ENCODE results near the gene FIGNL2.

GRCh38 chr12:51848841-51849735, 570 bp upstream of the FIGNL2 start:
- TF ChIP-seq CTCF (IDR thresholded peaks at IDR 0.05) (no peak), POLR2A (IDR thresholded peaks at IDR 0.05) (no peak)

Data from vagina (tissue), 2 donors.